HL-60 (cell line): ENCODE data around the gene KLC4.

Source experiments
- DNase-seq, 2 experiments: peaks; one replicate each; pipeline ENCODE4 v3.0.0-alpha.2; 2010 to 2020; ENCODE audit warnings: low read depth in 1 of 2, low spot score in 1 of 2
- H3K27ac ChIP-seq: fragments of 250-450 bp; sonication (Bioruptor Pico); replicated peaks from 2 replicates; pipeline ENCODE4 v1.5.1; 2020; ENCODE audit warnings: mild to moderate bottlenecking, moderate library complexity
- H3K27me3 ChIP-seq: fragments of 250-450 bp; sonication (Bioruptor Pico); 2 replicates; pipeline ENCODE4 v1.5.1; 2021; ENCODE audit warnings: mild to moderate bottlenecking, moderate library complexity; ENCODE audit not compliant: insufficient read depth, poor library complexity, severe bottlenecking
- H3K4me3 ChIP-seq: replicated peaks from 2 replicates; pipeline ENCODE4 v1.5.1; 2011; ENCODE audit warnings: mild to moderate bottlenecking, control low read depth, low read length; ENCODE audit not compliant: insufficient read depth
- CTCF ChIP-seq: IDR thresholded peaks from one replicate; pipeline ENCODE4 v1.5.1; 2011; ENCODE audit warnings: low read length, control low read depth, inconsistent platforms; ENCODE audit not compliant: insufficient read depth
- GABPA ChIP-seq: IDR thresholded peaks from 2 replicates; pipeline ENCODE4 v1.6.1; 2012; ENCODE audit warnings: low read depth
- POLR2AphosphoS5 ChIP-seq: IDR thresholded peaks from 2 replicates; pipeline ENCODE4 v1.6.1; 2012; ENCODE audit warnings: low read depth
- REST ChIP-seq: IDR thresholded peaks from 2 replicates; pipeline ENCODE4 v1.6.1; 2012; ENCODE audit warnings: low read depth; ENCODE audit not compliant: insufficient replicate concordance
- SPI1 ChIP-seq: IDR thresholded peaks from 2 replicates; pipeline ENCODE4 v1.6.1; 2012; ENCODE audit warnings: low read depth, mild to moderate bottlenecking, borderline replicate concordance

Gene KLC4

DNA sequence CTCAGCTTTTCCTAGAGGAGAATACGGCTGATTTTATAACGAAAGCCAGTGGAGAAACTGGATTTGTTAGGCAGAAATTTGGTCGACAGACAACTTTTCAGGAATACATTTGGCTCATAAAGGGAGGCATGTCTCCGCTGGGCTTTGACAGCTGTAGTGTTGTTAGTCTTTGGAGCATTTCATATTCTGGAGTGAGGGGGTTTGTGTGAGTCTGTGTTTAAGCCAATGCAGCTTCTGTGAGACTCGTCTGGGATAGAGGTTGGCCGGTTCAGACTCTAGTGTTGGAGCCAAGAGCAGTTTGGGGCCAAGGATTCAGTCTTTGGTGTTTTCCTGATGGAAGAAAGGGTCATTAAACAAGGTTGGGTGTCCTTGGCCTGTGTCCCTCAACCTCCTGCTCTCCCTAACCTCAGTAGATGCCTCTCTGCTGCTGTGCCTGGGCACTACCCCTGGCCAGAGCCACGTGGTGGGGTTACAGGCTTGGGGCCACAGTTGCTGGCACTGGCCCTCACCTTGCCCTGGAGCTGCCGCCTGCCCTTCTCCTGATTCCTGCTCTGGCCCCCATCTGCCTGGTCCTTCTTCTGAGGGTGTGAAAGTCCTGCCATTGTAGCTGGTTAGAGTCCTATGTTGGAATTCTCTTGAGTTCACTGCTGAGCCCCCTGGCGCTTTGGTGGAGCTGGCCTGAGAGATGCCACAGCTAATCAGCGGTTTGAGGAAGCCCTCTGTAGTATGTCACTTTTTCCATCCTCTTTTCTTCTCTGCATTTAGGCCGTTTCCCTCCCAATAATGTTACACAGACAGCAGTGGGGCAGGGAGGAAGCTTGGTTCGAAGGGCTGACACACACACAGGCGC is 23.6 kb downstream of the KLC4 start:
- Histone ChIP-seq H3K4me3 (no peak overlapping the region), H3K27ac (no peak overlapping the region), H3K27me3 (peaks cover 6% of the 10 kb centered on the region)
- no peak for TF ChIP-seq REST
- TF ChIP-seq CTCF, result no peak
- TF ChIP-seq GABPA, result no peak
- 0 out of 2 replicates have a peak, but pooled peaks have one; percentile 6 for TF ChIP-seq SPI1
- peak in 1 of 2 experiments; percentile 39 for DNase-seq

GRCh38 chr6:43086022-43086658 is 26.7 kb downstream of the KLC4 start:
- H3K27me3 ChIP-seq, result no peaks in the 10 kb centered on the region
- no peak for DNase-seq
- no peak overlapping the region for H3K4me3 ChIP-seq
- no peak for TF ChIP-seq CTCF
- no peak for TF ChIP-seq REST
- no peak for TF ChIP-seq SPI1
- H3K27ac ChIP-seq, result no peak overlapping the region

DNA sequence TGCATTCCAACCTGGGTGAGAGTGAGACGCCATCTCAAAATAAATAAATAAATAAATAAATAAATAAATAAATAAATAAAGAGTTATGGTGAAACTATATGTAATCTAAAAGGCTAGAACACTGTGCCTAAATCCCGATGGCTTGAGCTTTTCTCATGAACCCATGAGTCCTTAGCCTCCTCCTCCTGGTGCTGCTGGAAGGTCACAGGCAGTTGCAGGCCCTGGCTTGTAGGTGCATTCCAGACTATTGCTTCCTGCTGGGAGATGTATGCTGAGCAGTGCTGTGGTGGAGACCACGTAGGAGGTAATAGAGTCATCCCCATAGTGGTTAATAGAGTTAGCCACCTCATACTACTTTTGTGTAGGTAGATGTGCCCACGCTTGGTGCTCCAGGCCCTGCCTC is 29.2 kb downstream of the KLC4 start:
- TF ChIP-seq SPI1 (no peak), REST (no peak), GABPA (no peak), POLR2AphosphoS5 (no peak), CTCF (no peak)
- H3K4me3 ChIP-seq, result no peak overlapping the region
- H3K27me3 ChIP-seq, result no peaks in the 10 kb centered on the region
- DNase-seq, result no peak
- H3K27ac ChIP-seq, result no peak overlapping the region
